Measurements from ENCODE around the gene ZFAND3. TPM values are rescaled to one million over a fixed set of nuclear protein-coding genes. Genes with fewer than 3 reads are reported as not detected.

Gene ZFAND3
- total RNA-seq, 1 experiment from 2014 or later = 107 TPM

GRCh38 chr6:37818536-37819176, 871 bp upstream of the ZFAND3 start:
- peak; percentile 92 to 96 for DNase-seq
- H3K4me3 Mint-ChIP-seq (ENCODE audit: unreplicated experiment) = peak overlapping the region; percentile 99
- ChIA-PET CTCF (interaction anchor here (0.6 to 1.8 kb wide), 5 partner anchors 27 to 987 kb away, joined by 3 to 21 read pairs (median 4); no protein-coding TSS in a partner anchor), POLR2A (interaction anchor here (0.6 to 1.9 kb wide), 8 partner anchors 12 to 759 kb away, joined by 4 to 15 read pairs (median 8); no protein-coding TSS in a partner anchor)
- Histone ChIP-seq H3K4me3 (ENCODE audit: low read depth, low read length) (peak overlapping the region; percentile 74), H3K9me3 (no peaks in the 10 kb centered on the region), H3K4me1 (peaks cover 41% of the 10 kb centered on the region), H3K36me3 (ENCODE audit: control insufficient read depth, insufficient read depth, low read length) (no peaks in the 10 kb centered on the region; the same call in 1 of the 2 replicates), H3K27me3 (replicated peaks; ENCODE audit: control insufficient read depth, insufficient read depth, low read length) (no peaks in the 10 kb centered on the region)
- BruUV-seq (replicated peaks) = no TSS peak
- H3K27ac Mint-ChIP-seq (ENCODE audit: unreplicated experiment) = peak overlapping the region; percentile 99
- no peaks in the 10 kb centered on the region for H3K27me3 Mint-ChIP-seq (ENCODE audit: insufficient read depth, unreplicated experiment)
- peaks cover 23% of the 10 kb centered on the region for H3K36me3 Mint-ChIP-seq (ENCODE audit: insufficient read depth, unreplicated experiment)
- intact Hi-C loops (cut with micrococcal nuclease; ENCODE audit: unreplicated experiment) = loop anchor here (1.0 kb wide), 1 partner anchor 27 kb away; no protein-coding TSS in a partner anchor
- peaks cover 29% of the 10 kb centered on the region for H3K4me1 Mint-ChIP-seq (ENCODE audit: low read depth, unreplicated experiment)
- no peaks in the 10 kb centered on the region for H3K9me3 Mint-ChIP-seq (ENCODE audit: unreplicated experiment)
- no peak for TF ChIP-seq CTCF (IDR thresholded peaks at IDR 0.05; ENCODE audit: insufficient read depth in 1 of 2, low read depth in 1 of 2, low read length in 1 of 2, severe bottlenecking in 1 of 2, unreplicated experiment in 1 of 2)

GRCh38 chr6:37819802-37820717, 533 bp downstream of the ZFAND3 start:
- no peaks in the 10 kb centered on the region for H3K9me3 Mint-ChIP-seq (ENCODE audit: unreplicated experiment)
- Histone ChIP-seq H3K4me3 (ENCODE audit: low read depth, low read length) (peak overlapping the region; percentile 74), H3K36me3 (ENCODE audit: control insufficient read depth, insufficient read depth, low read length) (no peaks in the 10 kb centered on the region; the same call in 1 of the 2 replicates), H3K9me3 (no peaks in the 10 kb centered on the region), H3K27me3 (replicated peaks; ENCODE audit: control insufficient read depth, insufficient read depth, low read length) (no peaks in the 10 kb centered on the region), H3K4me1 (peaks cover 47% of the 10 kb centered on the region)
- H3K27me3 Mint-ChIP-seq (ENCODE audit: insufficient read depth, unreplicated experiment) = no peaks in the 10 kb centered on the region
- H3K4me3 Mint-ChIP-seq (ENCODE audit: unreplicated experiment) = peak overlapping the region; percentile 99
- intact Hi-C loops (cut with micrococcal nuclease; ENCODE audit: unreplicated experiment) = loop anchor here (1.0 to 5.0 kb wide), 2 partner anchors 29 to 42 kb away; no protein-coding TSS in a partner anchor
- peak overlapping the region; percentile 99 for H3K27ac Mint-ChIP-seq (ENCODE audit: unreplicated experiment)
- ChIA-PET POLR2A (interaction anchor here (0.6 to 1.9 kb wide), 2 partner anchors 24 to 29 kb away, joined by 4 to 15 read pairs; no protein-coding TSS in a partner anchor), CTCF (interaction anchor here (1.9 kb wide), 1 partner anchor 29 kb away, joined by 19 read pairs; no protein-coding TSS in a partner anchor)
- peaks cover 29% of the 10 kb centered on the region for H3K4me1 Mint-ChIP-seq (ENCODE audit: low read depth, unreplicated experiment)
- BruUV-seq (replicated peaks) = TSS peak; percentile 48
- H3K36me3 Mint-ChIP-seq (ENCODE audit: insufficient read depth, unreplicated experiment) = peaks cover 23% of the 10 kb centered on the region
- DNase-seq = peak; percentile 44 to 49
- no peak for TF ChIP-seq CTCF (IDR thresholded peaks at IDR 0.05; ENCODE audit: insufficient read depth in 1 of 2, low read depth in 1 of 2, low read length in 1 of 2, severe bottlenecking in 1 of 2, unreplicated experiment in 1 of 2)

- Histone ChIP-seq H3K27me3 (replicated peaks; ENCODE audit: control insufficient read depth, insufficient read depth, low read length) (no peaks in the 10 kb centered on the region), H3K9me3 (no peaks in the 10 kb centered on the region), H3K36me3 (ENCODE audit: control insufficient read depth, insufficient read depth, low read length) (no peaks in the 10 kb centered on the region; the same call in 1 of the 2 replicates), H3K4me1 (peaks cover 49% of the 10 kb centered on the region), H3K4me3 (ENCODE audit: low read depth, low read length) (peak overlapping the region; percentile 74)
- POLR2A ChIA-PET = interaction anchor here (0.6 kb wide), 1 partner anchor 25 kb away, joined by 4 read pairs; no protein-coding TSS in a partner anchor
- peaks cover 23% of the 10 kb centered on the region for H3K36me3 Mint-ChIP-seq (ENCODE audit: insufficient read depth, unreplicated experiment)
- peak overlapping the region; percentile 99 for H3K4me3 Mint-ChIP-seq (ENCODE audit: unreplicated experiment)
- DNase-seq = no peak
- peaks cover 29% of the 10 kb centered on the region for H3K4me1 Mint-ChIP-seq (ENCODE audit: low read depth, unreplicated experiment)
- H3K27ac Mint-ChIP-seq (ENCODE audit: unreplicated experiment) = peak overlapping the region; percentile 71
- CTCF ChIA-PET = interaction anchor here (1.9 kb wide), 1 partner anchor 29 kb away, joined by 19 read pairs; no protein-coding TSS in a partner anchor
- BruUV-seq (replicated peaks) = no TSS peak
- TF ChIP-seq CTCF (IDR thresholded peaks at IDR 0.05; ENCODE audit: insufficient read depth in 1 of 2, low read depth in 1 of 2, low read length in 1 of 2, severe bottlenecking in 1 of 2, unreplicated experiment in 1 of 2) = no peak
- no peaks in the 10 kb centered on the region for H3K27me3 Mint-ChIP-seq (ENCODE audit: insufficient read depth, unreplicated experiment)
- intact Hi-C loops (cut with micrococcal nuclease; ENCODE audit: unreplicated experiment) = loop anchor here (5.0 kb wide), 1 partner anchor 42 kb away; no protein-coding TSS in a partner anchor
- H3K9me3 Mint-ChIP-seq (ENCODE audit: unreplicated experiment) = no peaks in the 10 kb centered on the region
These were observed 1.2 kb downstream of the ZFAND3 start for GRCh38 chr6:37820718-37821079.

Data from Caco-2 (cell line).